Activated CD4-positive, CD25-positive, alpha-beta regulatory T cell treated with anti-CD3 and anti-CD28 coated beads, Interleukin-2, amount 50 U/mL, for 16 hours (primary cell): ENCODE measurements around the gene CFTR.

ENCODE experiments used
- DNase-seq: peaks from one replicate; pipeline ENCODE4 v3.0.0-alpha.2; 2020; ENCODE audit warnings: low read depth, low spot score

The CFTR gene

GRCh38 chr7:117648203-117648866 is 168.5 kb downstream of the CFTR start:
- no peak for DNase-seq

- no peak for DNase-seq
These were observed 173.3 kb downstream of the CFTR start for GRCh38 chr7:117652943-117653680.

- DNase-seq = no peak
These were observed 175.0 kb downstream of the CFTR start for GRCh38 chr7:117654780-117655179.

GRCh38 chr7:117656806-117657205 is 177.0 kb downstream of the CFTR start:
- no peak for DNase-seq

- no peak for DNase-seq
These were observed 179.7 kb downstream of the CFTR start for GRCh38 chr7:117659531-117660011.

GRCh38 chr7:117661328-117661727 is 181.5 kb downstream of the CFTR start:
- no peak for DNase-seq

GRCh38 chr7:117664047-117664446 is 184.2 kb downstream of the CFTR start:
- DNase-seq = no peak

- no peak for DNase-seq
These were observed 185.5 kb downstream of the CFTR start for GRCh38 chr7:117665368-117665767.

GRCh38 chr7:117666031-117666430 is 186.2 kb downstream of the CFTR start:
- DNase-seq = no peak

- no peak for DNase-seq
These were observed 186.9 kb downstream of the CFTR start for GRCh38 chr7:117666689-117667088.

- no peak for DNase-seq
These were observed 187.6 kb downstream of the CFTR start for GRCh38 chr7:117667456-117667855.

- no peak for DNase-seq
These were observed 190.0 kb downstream of the CFTR start for GRCh38 chr7:117669818-117670217.

GRCh38 chr7:117672453-117672852 is 192.6 kb downstream of the CFTR start:
- DNase-seq = no peak

GRCh38 chr7:117673367-117673766 is 193.5 kb downstream of the CFTR start:
- DNase-seq = no peak

GRCh38 chr7:117673839-117674238 is 194.0 kb downstream of the CFTR start:
- DNase-seq = no peak

- DNase-seq = no peak
These were observed 194.8 kb downstream of the CFTR start for GRCh38 chr7:117674617-117675016.

GRCh38 chr7:117675497-117676435 is 195.9 kb downstream of the CFTR start:
- DNase-seq = no peak

GRCh38 chr7:117679120-117679519 is 199.3 kb downstream of the CFTR start:
- DNase-seq = no peak

GRCh38 chr7:117682681-117683385 is 203.0 kb downstream of the CFTR start:
- DNase-seq = no peak

GRCh38 chr7:117683430-117684175 is 203.8 kb downstream of the CFTR start:
- no peak for DNase-seq

GRCh38 chr7:117685795-117686194 is 206.0 kb downstream of the CFTR start:
- DNase-seq = no peak
